Fibroblast of the aortic adventitia (primary cell): ENCODE measurements around the gene CXCL1. TPM values are rescaled to one million over a fixed set of nuclear protein-coding genes. Genes with fewer than 3 reads are reported as not detected.

Source experiments
- DNase-seq: peaks from one replicate; pipeline ENCODE4 v3.0.0-alpha.2; 2010; ENCODE audit warnings: low read depth
- H3K4me3 ChIP-seq: 2 replicates; pipeline ENCODE4 v1.5.1; 2011; ENCODE audit warnings: low read depth, mild to moderate bottlenecking, control low read depth, low read length, moderate library complexity
- total RNA-seq: library from RNA; depleted of rRNA; stranded (reverse); fragments of >200 nt; gene quantifications from 2 replicates; pipeline ENCODE4 v1.2.3, GENCODE V29; 2012; ENCODE audit warnings: low replicate concordance
- TF ChIP-seq, protein P1 (sequence below): IDR thresholded peaks from 2 replicates; pipeline ENCODE4 v1.5.1; 2011; ENCODE audit warnings: mild to moderate bottlenecking, low read length, control low read depth, inconsistent platforms; ENCODE audit not compliant: insufficient read depth

CXCL1 gene
- total RNA-seq, 1 donor = 5.2 TPM

GRCh38 chr4:73885574-73886267, 16.5 kb downstream of the CXCL1 start:
- TF ChIP-seq, protein P1, sequence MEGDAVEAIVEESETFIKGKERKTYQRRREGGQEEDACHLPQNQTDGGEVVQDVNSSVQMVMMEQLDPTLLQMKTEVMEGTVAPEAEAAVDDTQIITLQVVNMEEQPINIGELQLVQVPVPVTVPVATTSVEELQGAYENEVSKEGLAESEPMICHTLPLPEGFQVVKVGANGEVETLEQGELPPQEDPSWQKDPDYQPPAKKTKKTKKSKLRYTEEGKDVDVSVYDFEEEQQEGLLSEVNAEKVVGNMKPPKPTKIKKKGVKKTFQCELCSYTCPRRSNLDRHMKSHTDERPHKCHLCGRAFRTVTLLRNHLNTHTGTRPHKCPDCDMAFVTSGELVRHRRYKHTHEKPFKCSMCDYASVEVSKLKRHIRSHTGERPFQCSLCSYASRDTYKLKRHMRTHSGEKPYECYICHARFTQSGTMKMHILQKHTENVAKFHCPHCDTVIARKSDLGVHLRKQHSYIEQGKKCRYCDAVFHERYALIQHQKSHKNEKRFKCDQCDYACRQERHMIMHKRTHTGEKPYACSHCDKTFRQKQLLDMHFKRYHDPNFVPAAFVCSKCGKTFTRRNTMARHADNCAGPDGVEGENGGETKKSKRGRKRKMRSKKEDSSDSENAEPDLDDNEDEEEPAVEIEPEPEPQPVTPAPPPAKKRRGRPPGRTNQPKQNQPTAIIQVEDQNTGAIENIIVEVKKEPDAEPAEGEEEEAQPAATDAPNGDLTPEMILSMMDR = no peak
- no peak overlapping the region for H3K4me3 ChIP-seq
- DNase-seq = peak; percentile 66

- DNase-seq = no peak
- TF ChIP-seq, protein P1 = no peak
These were observed 22.1 kb downstream of the CXCL1 start for GRCh38 chr4:73891326-73891725.

DNA sequence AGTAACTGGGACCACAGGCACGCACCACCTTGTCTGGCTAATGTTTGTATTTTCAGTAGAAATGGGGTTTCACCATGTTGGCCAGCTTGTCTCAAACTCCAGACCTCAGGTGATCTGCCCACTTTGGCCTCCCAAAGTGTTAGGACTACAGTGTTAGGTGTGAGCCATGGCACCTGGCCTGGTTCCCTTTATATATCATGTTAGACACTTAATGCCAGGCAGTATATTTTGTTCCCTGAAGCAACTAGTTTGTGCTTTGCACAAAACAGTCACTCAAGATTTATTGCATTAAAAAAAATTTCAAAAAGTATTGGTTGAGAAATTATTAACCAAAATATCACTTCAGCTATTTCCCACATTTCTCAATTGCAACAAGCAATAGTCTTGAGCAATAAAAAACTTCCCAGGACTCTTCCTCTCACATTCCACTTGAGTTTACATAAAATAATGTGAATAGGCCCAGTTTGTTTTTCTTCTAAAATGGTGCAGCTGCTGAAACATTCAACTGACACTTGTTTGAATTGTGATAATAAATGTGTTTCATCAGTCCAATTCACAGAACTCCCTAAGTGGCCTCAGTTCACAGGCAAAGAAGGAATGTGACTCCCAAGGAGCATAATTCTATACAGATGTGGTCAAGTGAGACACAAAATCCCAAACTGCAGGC, 22.7 kb downstream of the CXCL1 start:
- no peak overlapping the region for H3K4me3 ChIP-seq
- TF ChIP-seq, protein P1 = no peak
- peak; percentile 97 for DNase-seq

More at GRCh38 chr4:73891326-73891725, 22.1 kb downstream of the CXCL1 start:
- no peak overlapping the region for H3K4me3 ChIP-seq

DNA sequence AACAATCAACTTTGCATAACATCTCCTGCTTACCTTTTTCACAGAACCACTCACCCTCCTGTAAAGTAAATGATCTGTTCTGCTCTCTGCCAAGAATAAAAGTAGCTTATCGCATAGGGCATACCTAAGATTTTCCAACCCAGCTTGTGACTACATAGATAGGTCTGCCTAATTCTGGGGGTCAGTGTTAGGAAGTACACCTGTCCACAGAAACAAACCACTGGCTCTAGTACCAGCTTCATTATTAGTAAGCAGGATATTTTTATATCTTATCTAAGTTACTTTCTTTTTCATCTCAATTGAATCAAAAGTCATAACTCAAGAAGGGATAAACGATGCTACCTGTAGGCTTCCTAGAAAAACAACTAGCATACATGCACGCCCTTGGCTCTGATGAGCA, 23.8 kb downstream of the CXCL1 start:
- TF ChIP-seq, protein P1 = no peak
- no peak for DNase-seq
- H3K4me3 ChIP-seq = no peak overlapping the region

DNA sequence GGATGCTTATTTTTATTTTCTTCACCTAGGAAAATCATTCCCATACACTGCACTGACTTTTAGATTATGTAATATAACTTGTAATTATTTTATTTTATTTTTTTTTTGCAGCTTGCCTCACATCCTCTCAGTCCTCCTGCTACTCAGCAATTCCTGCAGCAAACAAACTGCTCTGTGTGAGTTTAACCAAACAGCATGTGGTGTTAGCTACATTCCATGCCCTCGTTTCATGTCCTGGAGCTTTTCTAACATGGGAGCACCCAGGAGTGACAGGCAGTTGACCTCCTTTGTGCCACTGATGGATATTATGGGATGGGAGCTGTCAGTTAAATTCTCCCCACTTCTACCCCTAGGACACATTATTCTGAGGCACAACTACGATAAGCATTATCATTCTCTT, 24.8 kb downstream of the CXCL1 start:
- DNase-seq = no peak
- H3K4me3 ChIP-seq = no peak overlapping the region
- TF ChIP-seq, protein P1 = no peak

DNA sequence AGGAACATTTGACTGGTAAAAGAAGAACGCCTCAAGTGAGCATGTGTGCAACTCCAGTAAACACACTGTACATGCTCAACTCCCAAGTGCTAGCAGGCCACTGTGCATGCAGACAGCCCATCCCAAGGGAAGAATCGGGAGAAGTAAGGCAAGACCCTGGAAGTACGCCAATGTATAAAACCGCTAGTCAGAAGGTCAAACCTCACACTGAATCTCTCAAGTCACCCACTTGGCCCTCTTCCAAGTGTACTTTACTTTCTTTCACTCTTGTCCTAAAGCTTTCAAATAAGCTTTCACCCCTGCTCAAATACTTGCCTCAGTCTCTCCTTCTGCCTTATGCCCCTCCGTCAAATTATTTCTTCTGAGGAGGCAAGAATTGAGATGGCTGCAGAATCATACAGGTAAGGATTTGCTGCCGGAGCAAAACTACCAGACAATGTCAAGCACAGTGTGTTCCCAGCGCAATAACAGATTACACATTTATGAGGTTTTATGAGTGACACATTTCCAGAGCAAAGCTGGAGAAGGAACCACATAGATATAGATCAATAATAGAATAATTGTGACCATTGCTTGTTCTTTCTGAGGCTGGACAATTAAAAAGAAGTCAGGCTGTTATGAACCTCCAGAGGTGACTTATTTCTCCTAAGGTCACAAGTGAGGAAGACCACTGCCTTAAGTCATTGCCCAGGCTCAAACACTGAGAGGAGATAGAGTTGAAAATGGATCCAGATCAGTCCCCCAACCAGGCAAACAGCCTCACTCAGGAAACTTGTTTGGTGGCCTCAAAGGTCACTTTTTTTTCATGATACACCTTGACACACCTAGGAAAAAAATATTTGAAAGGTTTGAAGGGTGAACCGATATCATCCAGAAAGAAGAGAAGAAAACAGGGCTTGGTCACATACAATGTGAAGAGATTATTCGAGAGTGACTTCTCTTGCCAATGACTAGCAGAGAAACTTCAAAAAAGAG, 26.3 kb downstream of the CXCL1 start:
- TF ChIP-seq, protein P1 = no peak
- no peak for DNase-seq
- H3K4me3 ChIP-seq = no peak overlapping the region
